K562 (cell line): ENCODE results near the gene SLC20A1. TPM values are rescaled to one million over a fixed set of nuclear protein-coding genes. Genes with fewer than 3 reads are reported as not detected.

Source experiments
- ATF7 ChIP-seq: fragments of 450-650 bp; IDR thresholded peaks from 2 replicates; pipeline ENCODE4 v1.7.1; 2014; ENCODE audit warnings: mild to moderate bottlenecking, moderate library complexity
- CHCHD3 ChIP-seq: fragments of 250-450 bp; sonication (Bioruptor Pico); IDR thresholded peaks from 2 replicates; pipeline ENCODE4 v2.1.2; 2022; ENCODE audit warnings: mild to moderate bottlenecking
- E2F3 ChIP-seq: fragments of 250-450 bp; sonication (Bioruptor Pico); IDR thresholded peaks from 2 replicates; pipeline ENCODE4 v1.4.0; 2020; ENCODE audit warnings: mild to moderate bottlenecking
- ETV1 ChIP-seq: fragments of 450-650 bp; conservative IDR thresholded peaks from 2 replicates; pipeline ENCODE4 v1.6.1; 2016; ENCODE audit warnings: missing genetic modification characterization, control low read depth, low read depth, missing compliant biosample characterization
- FIP1L1 ChIP-seq: fragments of 200-400 bp; formaldehyde crosslinking; IDR thresholded peaks from 2 replicates; pipeline ENCODE4 v1.6.1; 2018; ENCODE audit warnings: mild to moderate bottlenecking, low read depth, low read length; ENCODE audit not compliant: poor library complexity, severe bottlenecking
- GABPA ChIP-seq: fragments of 200-800 bp; sonication (Bioruptor generic); conservative IDR thresholded peaks from 2 replicates; pipeline ENCODE4 v1.6.1; 2016; ENCODE audit warnings: low read depth, missing genetic modification characterization, missing compliant biosample characterization
- HDAC1 ChIP-seq, 2 experiments: fragments of 450-650 bp; IDR thresholded peaks; 2 replicates each; pipeline ENCODE4 v1.6.1; 2016 to 2017; ENCODE audit warnings: inconsistent platforms in 1 of 2, mild to moderate bottlenecking in 1 of 2, moderate library complexity in 1 of 2
- HNRNPH1 ChIP-seq: fragments of 200-400 bp; formaldehyde crosslinking; optimal IDR thresholded peaks from 2 replicates; pipeline ENCODE3; 2017; ENCODE audit warnings: low read depth, mild to moderate bottlenecking, low read length, moderate library complexity
- HSF4 ChIP-seq: fragments of 250-450 bp; sonication (Bioruptor Pico); IDR thresholded peaks from 2 replicates; pipeline ENCODE4 v2.1.2; 2022; ENCODE audit warnings: mild to moderate bottlenecking, moderate library complexity, borderline replicate concordance
- JUNB ChIP-seq: fragments of 450-650 bp; formaldehyde crosslinking; conservative IDR thresholded peaks from 2 replicates; pipeline ENCODE4 v1.4.0; 2020; ENCODE audit warnings: mild to moderate bottlenecking
- MECOM ChIP-seq: fragments of 250-450 bp; sonication (Bioruptor Pico); IDR thresholded peaks from 2 replicates; pipeline ENCODE4 v1.8.0; 2022; ENCODE audit warnings: inconsistent platforms
- NCOR1 ChIP-seq: fragments of 450-650 bp; IDR thresholded peaks from 2 replicates; pipeline ENCODE4 v1.6.1; 2016; ENCODE audit warnings: mild to moderate bottlenecking, moderate library complexity
- NFIC ChIP-seq: fragments of 450-650 bp; IDR thresholded peaks from 2 replicates; pipeline ENCODE4 v1.6.1; 2017; ENCODE audit warnings: mild to moderate bottlenecking, inconsistent platforms
- PTRF ChIP-seq: fragments of 450-650 bp; IDR thresholded peaks from 2 replicates; pipeline ENCODE4 v1.6.1; 2016; ENCODE audit warnings: mild to moderate bottlenecking, missing genetic modification characterization, missing compliant biosample characterization
- TSC22D4 ChIP-seq: fragments of 450-650 bp; IDR thresholded peaks from 2 replicates; pipeline ENCODE4 v1.6.1; 2016; ENCODE audit warnings: missing genetic modification characterization, missing biosample characterization, control low read depth
- polyA plus RNA-seq, 8 experiments: library from polyadenylated mRNA; depleted of rRNA in 4 of 8; stranded (reverse) in 5 of 8; unstranded in 3 of 8; fragments of >200 nt; fragmentation: Nextera tagmentation in 2 of 8; fragmentation: Illumina TruSeq in 1 of 8; extraction: Ambion mirVana in 2 of 8; extraction: Trizol in 1 of 8; gene quantifications; 2 replicates each; pipeline versions ENCODE4 v1.2.1 to v1.2.3, GENCODE V29; 2011 to 2014; ENCODE audit warnings: inconsistent platforms in 1 of 8, missing spikeins in 1 of 8
- total RNA-seq, 7 experiments: library from RNA; depleted of rRNA in 6 of 7; stranded (reverse); fragments of >200 nt in 6 of 7; fragmentation: Illumina TruSeq in 2 of 7; extraction: Trizol in 2 of 7; gene quantifications; 2 replicates each; pipeline versions ENCODE4 v1.2.1 to v1.2.3, GENCODE V29; 2011 to 2021; ENCODE audit warnings: low replicate concordance in 1 of 7
- TF ChIP-seq, protein P1 (sequence below): sonication (generic); formaldehyde crosslinking; IDR thresholded peaks from 2 replicates; pipeline ENCODE4 v1.8.1; 2023; ENCODE audit warnings: mild to moderate bottlenecking, missing genetic modification reagents
- TF ChIP-seq, protein P2 (sequence below): sonication (generic); IDR thresholded peaks from 2 replicates; pipeline ENCODE4 v1.6.1; 2016
- TF ChIP-seq, protein P3 (sequence below): fragments of 200-800 bp; sonication (Bioruptor generic); IDR thresholded peaks from 2 replicates; pipeline ENCODE4 v1.6.1; 2017; ENCODE audit warnings: missing genetic modification characterization, missing compliant biosample characterization
- TF ChIP-seq, protein P4 (sequence below), 2 experiments: fragments of 450-650 bp in 1 of 2; sonication (generic) in 1 of 2; formaldehyde crosslinking in 1 of 2; IDR thresholded peaks in 1 of 2; conservative IDR thresholded peaks in 1 of 2; 2 replicates each; pipeline versions ENCODE4 v1.6.1 to v1.8.1; 2016 to 2023; ENCODE audit warnings: mild to moderate bottlenecking in 2 of 2, moderate library complexity in 2 of 2, inconsistent platforms in 1 of 2, missing genetic modification reagents in 1 of 2
- TF ChIP-seq, protein P5 (sequence below): fragments of 150-350 bp; conservative IDR thresholded peaks from 2 replicates; pipeline ENCODE4 v1.6.1; 2014; ENCODE audit warnings: low read length

Gene SLC20A1
- total and polyA plus RNA-seq, 9 of the 15 experiments (the other 6 are each of a cell fraction or from before 2014, with no cell fraction given), result 53.8 to 150 (median 74.7) TPM

DNA sequence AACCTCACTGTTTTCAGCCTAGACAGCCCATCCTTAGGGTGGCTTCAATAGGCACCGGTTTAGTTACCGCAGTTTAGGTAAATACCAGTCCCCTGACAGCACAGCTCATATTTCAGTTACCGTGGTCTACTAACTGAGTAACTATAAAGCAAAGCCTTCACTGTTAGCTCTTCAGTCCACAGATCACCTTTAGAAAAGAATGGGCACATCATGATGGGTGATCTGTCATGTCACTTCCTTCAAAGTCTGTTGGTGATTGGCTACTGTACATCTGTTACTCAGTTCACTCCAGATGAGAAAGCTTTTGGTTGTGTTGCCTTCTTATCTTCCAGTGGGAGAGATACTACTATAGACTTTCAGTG, 21.0 kb downstream of the SLC20A1 start (continued):
- TF ChIP-seq, protein P1, sequence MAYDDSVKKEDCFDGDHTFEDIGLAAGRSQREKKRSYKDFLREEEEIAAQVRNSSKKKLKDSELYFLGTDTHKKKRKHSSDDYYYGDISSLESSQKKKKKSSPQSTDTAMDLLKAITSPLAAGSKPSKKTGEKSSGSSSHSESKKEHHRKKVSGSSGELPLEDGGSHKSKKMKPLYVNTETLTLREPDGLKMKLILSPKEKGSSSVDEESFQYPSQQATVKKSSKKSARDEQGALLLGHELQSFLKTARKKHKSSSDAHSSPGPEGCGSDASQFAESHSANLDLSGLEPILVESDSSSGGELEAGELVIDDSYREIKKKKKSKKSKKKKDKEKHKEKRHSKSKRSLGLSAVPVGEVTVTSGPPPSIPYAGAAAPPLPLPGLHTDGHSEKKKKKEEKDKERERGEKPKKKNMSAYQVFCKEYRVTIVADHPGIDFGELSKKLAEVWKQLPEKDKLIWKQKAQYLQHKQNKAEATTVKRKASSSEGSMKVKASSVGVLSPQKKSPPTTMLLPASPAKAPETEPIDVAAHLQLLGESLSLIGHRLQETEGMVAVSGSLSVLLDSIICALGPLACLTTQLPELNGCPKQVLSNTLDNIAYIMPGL, result no peak
- TF ChIP-seq HSF4 (CRISPR knock-in tag) (no peak), NCOR1 (peak; percentile 65), NFIC (peak; percentile 35; the same call in 1 of the 2 replicates), MECOM (CRISPR knock-in tag) (peak; percentile 69), ETV1 (tag) (peak; percentile 37; the same call in 1 of the 2 replicates), JUNB (CRISPR knock-in tag) (no peak), CHCHD3 (no peak), PTRF (no peak), TSC22D4 (tag) (no peak), FIP1L1 (no peak), GABPA (tag) (0 out of 2 replicates have a peak, but pooled peaks have one; percentile 40), ATF7 (no peak), HDAC1 (IDR thresholded peaks at IDR 0.05) (peak in 1 of 2 experiments; percentile 45; a peak in 1 of 4 replicates), E2F3 (CRISPR knock-in tag) (no peak), HNRNPH1 (no peak)
- TF ChIP-seq, protein P2, sequence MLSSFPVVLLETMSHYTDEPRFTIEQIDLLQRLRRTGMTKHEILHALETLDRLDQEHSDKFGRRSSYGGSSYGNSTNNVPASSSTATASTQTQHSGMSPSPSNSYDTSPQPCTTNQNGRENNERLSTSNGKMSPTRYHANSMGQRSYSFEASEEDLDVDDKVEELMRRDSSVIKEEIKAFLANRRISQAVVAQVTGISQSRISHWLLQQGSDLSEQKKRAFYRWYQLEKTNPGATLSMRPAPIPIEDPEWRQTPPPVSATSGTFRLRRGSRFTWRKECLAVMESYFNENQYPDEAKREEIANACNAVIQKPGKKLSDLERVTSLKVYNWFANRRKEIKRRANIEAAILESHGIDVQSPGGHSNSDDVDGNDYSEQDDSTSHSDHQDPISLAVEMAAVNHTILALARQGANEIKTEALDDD, result peak; percentile 99
- TF ChIP-seq, protein P3, sequence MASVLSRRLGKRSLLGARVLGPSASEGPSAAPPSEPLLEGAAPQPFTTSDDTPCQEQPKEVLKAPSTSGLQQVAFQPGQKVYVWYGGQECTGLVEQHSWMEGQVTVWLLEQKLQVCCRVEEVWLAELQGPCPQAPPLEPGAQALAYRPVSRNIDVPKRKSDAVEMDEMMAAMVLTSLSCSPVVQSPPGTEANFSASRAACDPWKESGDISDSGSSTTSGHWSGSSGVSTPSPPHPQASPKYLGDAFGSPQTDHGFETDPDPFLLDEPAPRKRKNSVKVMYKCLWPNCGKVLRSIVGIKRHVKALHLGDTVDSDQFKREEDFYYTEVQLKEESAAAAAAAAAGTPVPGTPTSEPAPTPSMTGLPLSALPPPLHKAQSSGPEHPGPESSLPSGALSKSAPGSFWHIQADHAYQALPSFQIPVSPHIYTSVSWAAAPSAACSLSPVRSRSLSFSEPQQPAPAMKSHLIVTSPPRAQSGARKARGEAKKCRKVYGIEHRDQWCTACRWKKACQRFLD (CRISPR knock-in tag), result no peak
- TF ChIP-seq, protein P4, sequence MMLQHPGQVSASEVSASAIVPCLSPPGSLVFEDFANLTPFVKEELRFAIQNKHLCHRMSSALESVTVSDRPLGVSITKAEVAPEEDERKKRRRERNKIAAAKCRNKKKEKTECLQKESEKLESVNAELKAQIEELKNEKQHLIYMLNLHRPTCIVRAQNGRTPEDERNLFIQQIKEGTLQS (IDR thresholded peaks at IDR 0.05), result 0 out of 2 replicates have a peak, but pooled peaks have one; percentile 11
- TF ChIP-seq, protein P4 (CRISPR knock-in tag; conservative IDR thresholded peaks at IDR 0.05), result no peak
- TF ChIP-seq, protein P5, sequence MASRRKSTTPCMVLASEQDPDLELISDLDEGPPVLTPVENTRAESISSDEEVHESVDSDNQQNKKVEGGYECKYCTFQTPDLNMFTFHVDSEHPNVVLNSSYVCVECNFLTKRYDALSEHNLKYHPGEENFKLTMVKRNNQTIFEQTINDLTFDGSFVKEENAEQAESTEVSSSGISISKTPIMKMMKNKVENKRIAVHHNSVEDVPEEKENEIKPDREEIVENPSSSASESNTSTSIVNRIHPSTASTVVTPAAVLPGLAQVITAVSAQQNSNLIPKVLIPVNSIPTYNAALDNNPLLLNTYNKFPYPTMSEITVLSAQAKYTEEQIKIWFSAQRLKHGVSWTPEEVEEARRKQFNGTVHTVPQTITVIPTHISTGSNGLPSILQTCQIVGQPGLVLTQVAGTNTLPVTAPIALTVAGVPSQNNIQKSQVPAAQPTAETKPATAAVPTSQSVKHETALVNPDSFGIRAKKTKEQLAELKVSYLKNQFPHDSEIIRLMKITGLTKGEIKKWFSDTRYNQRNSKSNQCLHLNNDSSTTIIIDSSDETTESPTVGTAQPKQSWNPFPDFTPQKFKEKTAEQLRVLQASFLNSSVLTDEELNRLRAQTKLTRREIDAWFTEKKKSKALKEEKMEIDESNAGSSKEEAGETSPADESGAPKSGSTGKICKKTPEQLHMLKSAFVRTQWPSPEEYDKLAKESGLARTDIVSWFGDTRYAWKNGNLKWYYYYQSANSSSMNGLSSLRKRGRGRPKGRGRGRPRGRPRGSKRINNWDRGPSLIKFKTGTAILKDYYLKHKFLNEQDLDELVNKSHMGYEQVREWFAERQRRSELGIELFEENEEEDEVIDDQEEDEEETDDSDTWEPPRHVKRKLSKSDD, result no peak
